Glomerular endothelial cell (primary cell): Measurements from ENCODE around the gene AFF3. TPM values are rescaled to one million over a fixed set of nuclear protein-coding genes. Genes with fewer than 3 reads are reported as not detected.

Experiments
- DNase-seq: peaks from one replicate; pipeline ENCODE4 v3.0.0-alpha.2; 2011; ENCODE audit warnings: low read depth, low spot score; ENCODE audit errors: extremely low read depth
- total RNA-seq: library from RNA; depleted of rRNA; stranded (reverse); fragments of >200 nt; gene quantifications from 2 replicates; pipeline ENCODE4 v1.2.3, GENCODE V29; 2015

Gene AFF3
- total RNA-seq, 1 donor from 2014 or later, result 4.6 TPM

GRCh38 chr2:100016756-100017155, 125.6 kb downstream of the AFF3 start:
- no peak for DNase-seq

DNA sequence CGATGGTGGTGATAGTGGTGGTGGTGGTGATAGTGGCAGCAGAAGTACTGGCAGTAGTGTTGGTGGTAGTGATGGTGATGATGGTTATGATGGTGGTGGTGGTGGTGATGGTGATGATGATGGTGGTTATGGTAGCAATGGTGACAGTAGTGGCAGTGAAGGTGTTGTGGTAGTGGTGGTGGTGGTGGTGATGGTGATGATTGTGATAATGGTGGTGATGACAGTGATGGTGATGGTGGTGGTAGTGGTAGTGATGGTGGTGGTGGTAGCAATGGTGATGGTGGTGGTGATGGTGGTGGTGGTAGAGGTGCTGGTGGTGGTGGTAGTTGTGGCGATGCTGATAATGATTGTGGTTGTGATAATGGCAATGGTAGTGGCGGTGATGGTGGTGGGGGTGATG, 126.5 kb downstream of the AFF3 start:
- no peak for DNase-seq

DNA sequence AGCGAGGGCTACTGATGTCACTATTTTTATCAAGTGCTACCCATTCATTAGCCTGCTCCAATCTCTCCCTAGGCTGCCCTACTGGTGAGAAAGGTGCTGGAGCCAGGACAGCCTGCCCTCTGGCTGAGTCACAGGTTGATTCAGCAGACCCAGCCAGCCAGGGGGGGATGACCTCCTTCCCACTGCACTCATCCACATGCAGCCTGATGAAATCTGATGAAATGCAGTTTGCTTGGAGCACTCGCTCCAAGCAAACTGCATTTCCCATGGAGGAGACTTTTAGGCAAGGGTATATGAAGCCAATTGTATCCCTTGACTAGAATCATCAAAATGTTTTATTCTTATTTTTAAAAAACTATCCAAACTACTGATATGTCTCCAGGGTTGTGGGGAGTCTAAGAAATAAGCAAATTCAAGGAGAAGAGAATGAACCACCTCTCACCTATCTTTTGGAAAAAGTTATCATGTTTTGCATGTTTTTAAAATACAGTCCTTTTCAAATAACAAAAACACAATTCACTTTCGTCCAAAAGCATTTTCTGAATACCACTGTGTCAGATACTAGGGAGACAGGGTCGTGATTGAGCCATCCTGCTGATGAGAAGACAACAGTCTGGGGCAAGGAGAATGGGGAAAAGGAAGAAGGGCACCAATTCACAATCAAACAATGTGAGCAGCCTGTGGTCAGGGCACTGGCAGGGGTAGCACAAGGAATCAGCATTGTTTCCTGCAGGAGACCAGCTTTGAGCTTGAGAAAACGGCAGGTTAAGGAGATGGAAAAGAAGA, 128.3 kb downstream of the AFF3 start:
- DNase-seq, result no peak

DNA sequence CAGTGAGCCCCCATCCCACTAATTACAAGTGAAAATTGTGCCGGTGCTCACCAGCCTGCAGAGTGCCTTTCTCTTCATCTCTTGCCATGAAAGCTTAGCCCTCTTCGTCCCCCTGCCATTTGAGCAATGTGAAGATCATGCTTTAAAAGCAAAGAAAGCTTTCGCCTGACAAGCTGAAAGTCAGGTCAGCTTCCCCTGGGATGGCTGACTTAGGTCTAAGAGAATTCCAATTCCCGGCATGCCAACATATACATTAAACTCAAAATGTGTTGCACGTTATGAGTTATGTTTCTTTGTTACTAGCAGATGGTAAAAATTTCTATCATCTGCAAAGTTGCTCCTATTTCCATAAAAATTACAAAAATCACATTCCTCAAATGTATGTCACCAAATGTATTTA, 129.8 kb downstream of the AFF3 start:
- no peak for DNase-seq

DNA sequence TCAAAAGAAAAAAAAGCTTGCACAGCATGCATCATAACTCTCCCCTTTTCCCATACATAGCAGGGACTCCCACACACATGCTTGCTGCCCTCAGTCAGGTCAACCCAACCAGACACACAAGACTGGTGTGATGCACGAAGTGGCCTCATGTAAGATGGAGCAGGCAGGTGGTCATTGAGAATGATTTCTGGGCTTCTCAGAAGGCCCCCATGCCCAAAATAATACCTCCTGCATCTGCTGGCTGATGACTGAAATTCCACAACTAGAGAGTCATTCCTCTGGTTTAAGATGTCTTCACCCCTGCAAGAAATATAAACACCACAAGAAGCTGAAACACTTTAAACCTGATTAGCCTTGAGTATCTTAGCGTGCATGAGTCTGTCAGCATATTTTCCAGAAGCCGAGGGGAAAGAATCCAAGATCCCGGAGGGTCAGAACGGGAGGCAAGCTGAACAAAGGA, 131.1 kb downstream of the AFF3 start:
- no peak for DNase-seq

- DNase-seq, result no peak
These were observed 131.8 kb downstream of the AFF3 start for GRCh38 chr2:100010606-100011005.

- no peak for DNase-seq
These were observed 132.6 kb downstream of the AFF3 start for GRCh38 chr2:100009743-100010142.

GRCh38 chr2:100008956-100009355, 133.4 kb downstream of the AFF3 start:
- no peak for DNase-seq

DNA sequence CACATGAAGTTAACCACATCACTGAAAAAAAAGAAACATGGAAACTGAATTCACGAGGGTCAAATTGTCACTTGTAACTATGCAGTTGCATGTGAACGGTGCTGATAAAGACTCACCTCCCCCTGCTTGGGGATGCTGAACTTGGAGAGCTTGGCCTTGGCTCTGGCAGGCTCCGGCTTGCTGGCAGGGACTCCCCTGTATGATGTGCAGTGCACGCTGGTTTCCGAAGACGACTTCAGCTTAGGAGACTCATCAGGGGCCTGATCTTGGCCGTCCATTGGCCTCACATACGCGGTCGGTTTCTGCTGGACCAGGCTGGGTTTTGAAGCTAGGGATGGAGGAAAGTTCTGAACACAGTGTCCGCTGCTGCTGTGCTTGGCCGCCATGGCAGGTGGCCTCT, 135.9 kb downstream of the AFF3 start:
- no peak for DNase-seq

DNA sequence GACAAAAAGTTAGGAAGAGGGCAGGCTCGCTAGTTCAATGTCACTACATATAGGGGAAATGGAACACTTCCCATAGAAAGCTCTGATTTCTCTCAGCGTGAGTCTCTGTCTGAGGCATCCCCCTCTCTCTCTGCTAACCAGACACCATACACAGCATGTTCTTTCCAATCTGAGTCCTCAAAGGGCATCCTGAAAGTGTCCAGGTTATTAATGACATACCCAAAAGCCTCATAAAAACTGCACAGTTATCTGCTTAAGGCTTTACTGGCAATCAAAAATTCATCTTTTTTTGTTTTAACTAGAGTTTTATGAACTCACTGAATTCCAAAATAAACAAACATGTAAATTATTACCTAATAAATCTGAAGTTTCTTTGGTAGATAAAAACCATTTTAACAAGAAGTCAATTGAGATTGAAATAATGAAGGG, 137.4 kb downstream of the AFF3 start:
- DNase-seq, result no peak

- DNase-seq, result no peak
These were observed 138.0 kb downstream of the AFF3 start for GRCh38 chr2:100004348-100004884.

DNA sequence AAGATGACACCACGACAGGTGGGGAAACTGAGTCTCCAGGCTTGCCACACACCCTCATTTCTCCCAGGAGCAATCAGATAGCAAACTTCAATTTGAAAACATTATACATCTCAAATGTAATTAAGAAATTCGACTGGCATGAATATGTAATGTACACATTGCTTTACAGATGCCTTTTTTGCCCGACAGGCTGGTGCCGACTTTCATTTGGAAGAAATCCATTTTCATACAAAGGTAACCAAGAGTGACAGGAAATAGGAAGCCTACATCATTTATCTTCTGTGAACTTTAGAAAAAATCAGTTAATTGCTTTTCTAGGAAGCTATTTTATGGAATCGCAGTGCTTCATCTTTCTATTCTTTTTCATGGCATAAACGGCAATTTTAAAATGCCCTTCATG, 140.3 kb downstream of the AFF3 start:
- no peak for DNase-seq

DNA sequence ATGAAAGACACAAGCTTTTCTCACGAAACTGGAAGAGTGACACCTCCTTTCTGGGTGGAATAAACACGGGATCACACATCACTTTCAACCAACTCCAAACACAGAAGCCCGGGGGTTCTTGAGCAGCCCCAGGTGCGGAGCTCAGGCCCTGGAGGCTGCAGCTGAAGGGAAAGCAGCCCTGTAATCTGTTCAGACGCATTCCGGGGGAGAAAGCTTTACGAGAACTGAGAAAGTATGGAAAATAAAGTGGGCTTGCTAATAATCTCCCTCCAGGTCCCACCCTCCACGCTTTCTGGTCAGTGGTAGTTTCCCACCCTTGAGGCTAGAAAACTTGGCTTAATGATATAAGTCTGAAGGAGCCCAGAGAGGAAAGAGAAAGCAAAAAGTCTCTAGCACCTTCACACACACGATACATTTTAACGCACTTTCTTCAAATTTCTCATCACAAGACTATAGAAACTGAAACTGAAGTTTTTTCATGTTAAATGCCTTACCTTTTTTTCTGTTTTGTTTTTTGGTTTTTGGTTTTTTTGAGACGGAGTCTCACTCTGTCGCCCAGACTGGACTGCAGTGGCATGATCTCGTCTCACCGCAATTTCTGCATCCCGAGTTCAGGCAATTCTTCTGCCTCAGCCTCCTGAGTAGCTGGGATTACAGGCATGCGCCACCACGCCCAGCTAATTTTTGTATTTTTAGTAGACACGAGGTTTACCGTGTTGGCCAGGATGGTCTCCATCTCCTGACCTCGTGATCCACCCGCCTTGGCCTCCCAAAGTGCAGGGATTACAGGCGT, 141.3 kb downstream of the AFF3 start:
- DNase-seq, result no peak

GRCh38 chr2:99998651-99999320, 143.6 kb downstream of the AFF3 start:
- DNase-seq, result no peak

- no peak for DNase-seq
These were observed 152.5 kb downstream of the AFF3 start for GRCh38 chr2:99989905-99990304.

- no peak for DNase-seq
These were observed 153.8 kb downstream of the AFF3 start for GRCh38 chr2:99988599-99988998.

- no peak for DNase-seq
These were observed 155.2 kb downstream of the AFF3 start for GRCh38 chr2:99987160-99987559.

DNA sequence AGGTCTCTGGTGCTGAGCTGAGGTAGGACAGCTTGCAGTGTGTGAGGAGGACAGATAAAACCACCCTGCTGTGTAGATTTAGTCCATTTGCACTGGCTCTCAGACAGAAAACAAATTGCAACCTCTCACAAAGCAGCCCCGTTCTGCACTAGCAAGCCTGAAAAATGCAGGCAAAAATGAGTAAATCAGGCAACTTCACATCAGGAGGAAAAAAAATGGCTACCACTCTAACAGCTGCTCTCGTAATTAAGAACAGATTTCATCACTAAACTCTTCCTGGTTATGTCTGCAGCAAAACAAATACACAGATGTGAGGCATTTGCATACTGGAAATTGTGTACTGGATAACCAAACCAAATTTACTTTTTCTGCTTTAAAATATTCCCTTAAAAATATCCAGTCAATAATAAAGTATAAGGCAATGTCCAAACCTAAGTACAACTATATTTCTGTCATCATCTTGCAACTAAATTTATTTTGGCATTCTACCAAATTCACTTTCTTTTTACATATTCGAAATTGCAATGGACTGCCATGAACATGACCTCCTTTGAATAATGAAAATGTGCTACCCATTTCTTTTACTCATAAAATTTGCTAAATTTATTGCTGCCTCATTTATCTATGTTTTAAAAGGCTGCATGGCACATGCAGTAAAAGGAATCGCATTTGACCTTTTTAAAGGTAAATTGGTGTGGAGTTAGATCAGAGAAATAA, 157.4 kb downstream of the AFF3 start:
- no peak for DNase-seq

GRCh38 chr2:99982744-99983143, 159.6 kb downstream of the AFF3 start:
- DNase-seq, result no peak

GRCh38 chr2:99981840-99982239, 160.6 kb downstream of the AFF3 start:
- DNase-seq, result no peak

- DNase-seq, result no peak
These were observed 162.2 kb downstream of the AFF3 start for GRCh38 chr2:99980176-99980575.
